ENCODE measurements around the gene SYS1.

DNA sequence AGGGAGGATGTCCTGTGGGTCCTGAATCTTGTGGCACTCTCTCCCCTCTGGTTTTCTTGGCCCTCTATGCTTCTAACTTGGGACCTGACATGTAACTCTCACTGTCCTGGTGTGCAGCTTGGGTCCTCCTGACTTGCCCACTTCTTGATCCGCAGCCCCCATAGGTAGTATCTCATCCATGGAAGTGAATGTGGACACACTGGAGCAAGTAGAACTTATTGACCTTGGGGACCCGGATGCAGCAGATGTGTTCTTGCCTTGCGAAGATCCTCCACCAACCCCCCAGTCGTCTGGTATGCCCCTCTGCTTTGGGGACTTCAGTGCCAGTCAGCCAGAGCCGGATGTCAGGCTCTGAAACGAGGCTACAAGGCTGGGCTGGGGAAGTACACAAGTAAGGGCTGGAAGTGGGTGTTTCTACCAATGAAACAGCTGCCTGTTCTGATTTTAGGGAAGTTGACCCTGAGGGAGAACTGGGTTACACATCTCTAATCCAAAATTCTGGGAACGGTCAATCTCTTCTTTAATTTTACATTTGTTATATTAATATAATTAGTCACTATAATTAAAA is 45.8 kb downstream of the SYS1 start:
- TF ChIP-seq, protein P1, sequence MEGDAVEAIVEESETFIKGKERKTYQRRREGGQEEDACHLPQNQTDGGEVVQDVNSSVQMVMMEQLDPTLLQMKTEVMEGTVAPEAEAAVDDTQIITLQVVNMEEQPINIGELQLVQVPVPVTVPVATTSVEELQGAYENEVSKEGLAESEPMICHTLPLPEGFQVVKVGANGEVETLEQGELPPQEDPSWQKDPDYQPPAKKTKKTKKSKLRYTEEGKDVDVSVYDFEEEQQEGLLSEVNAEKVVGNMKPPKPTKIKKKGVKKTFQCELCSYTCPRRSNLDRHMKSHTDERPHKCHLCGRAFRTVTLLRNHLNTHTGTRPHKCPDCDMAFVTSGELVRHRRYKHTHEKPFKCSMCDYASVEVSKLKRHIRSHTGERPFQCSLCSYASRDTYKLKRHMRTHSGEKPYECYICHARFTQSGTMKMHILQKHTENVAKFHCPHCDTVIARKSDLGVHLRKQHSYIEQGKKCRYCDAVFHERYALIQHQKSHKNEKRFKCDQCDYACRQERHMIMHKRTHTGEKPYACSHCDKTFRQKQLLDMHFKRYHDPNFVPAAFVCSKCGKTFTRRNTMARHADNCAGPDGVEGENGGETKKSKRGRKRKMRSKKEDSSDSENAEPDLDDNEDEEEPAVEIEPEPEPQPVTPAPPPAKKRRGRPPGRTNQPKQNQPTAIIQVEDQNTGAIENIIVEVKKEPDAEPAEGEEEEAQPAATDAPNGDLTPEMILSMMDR (IDR thresholded peaks at IDR 0.05; ENCODE audit: low read length) = no peak
- TF ChIP-seq EZH2 (IDR thresholded peaks at IDR 0.05; ENCODE audit: borderline replicate concordance, low read length) = no peak

All from OCI-LY1 (cell line).